DOHH2 (cell line): ENCODE results near the gene CATSPERD.

Experiments
- H3F3A ChIP-seq: fragments of 200-600 bp; sonication (generic), shearing (Covaris generic); 2 replicates; pipeline ENCODE4 v1.6.0; 2016; ENCODE audit warnings: antibody characterized with exemption, mild to moderate bottlenecking; ENCODE audit not compliant: control insufficient read depth, insufficient read depth
- H3K27ac ChIP-seq: fragments of 200-600 bp; sonication (generic); 2 replicates; pipeline ENCODE4 v1.5.1; 2014; ENCODE audit warnings: low read depth, mild to moderate bottlenecking, low read length, moderate library complexity
- H3K27me3 ChIP-seq: fragments of 200-600 bp; sonication (generic); 2 replicates; pipeline ENCODE4 v1.6.1; 2014; ENCODE audit warnings: mild to moderate bottlenecking, low read length, mixed read lengths; ENCODE audit not compliant: control insufficient read depth
- H3K36me3 ChIP-seq: fragments of 200-600 bp; sonication (generic); 2 replicates; pipeline ENCODE4 v1.6.1; 2014; ENCODE audit warnings: mild to moderate bottlenecking, low read length, moderate library complexity, mixed read lengths; ENCODE audit not compliant: control insufficient read depth
- H3K4me1 ChIP-seq: fragments of 200-600 bp; sonication (generic); 2 replicates; pipeline ENCODE4 v1.6.1; 2014; ENCODE audit warnings: mild to moderate bottlenecking, low read length, mixed read lengths; ENCODE audit not compliant: control insufficient read depth
- H3K4me2 ChIP-seq: fragments of 200-600 bp; sonication (generic); 2 replicates; pipeline ENCODE4 v1.6.0; 2014; ENCODE audit warnings: mild to moderate bottlenecking, low read length, moderate library complexity
- H3K4me3 ChIP-seq: fragments of 200-600 bp; sonication (generic); 2 replicates; pipeline ENCODE4 v1.5.1; 2014; ENCODE audit warnings: mild to moderate bottlenecking, low read length, mixed read lengths
- H3K79me2 ChIP-seq: fragments of 200-600 bp; sonication (generic); 2 replicates; pipeline ENCODE4 v1.6.1; 2014; ENCODE audit warnings: mild to moderate bottlenecking, low read length, mixed read lengths; ENCODE audit not compliant: control insufficient read depth
- H3K9me2 ChIP-seq: fragments of 200-600 bp; sonication (generic); replicated peaks from 2 replicates; pipeline ENCODE4 v1.6.1; 2014; ENCODE audit warnings: mild to moderate bottlenecking, low read length, mixed read lengths; ENCODE audit not compliant: control insufficient read depth
- H3K9me3 ChIP-seq: fragments of 200-600 bp; sonication (generic); 2 replicates; pipeline ENCODE4 v1.6.1; 2014; ENCODE audit warnings: antibody characterized with exemption, low read length, mixed read lengths; ENCODE audit not compliant: control insufficient read depth, insufficient read depth
- H4K20me1 ChIP-seq: fragments of 200-600 bp; sonication (generic); 2 replicates; pipeline ENCODE4 v1.6.0; 2014; ENCODE audit warnings: low read depth, mild to moderate bottlenecking, antibody characterized with exemption, low read length, moderate library complexity; ENCODE audit not compliant: control insufficient read depth, insufficient read depth
- EZH2phosphoT487 ChIP-seq: fragments of 200-600 bp; sonication (generic); IDR thresholded peaks from 2 replicates; pipeline ENCODE4 v1.6.1; 2017; ENCODE audit warnings: borderline replicate concordance, mild to moderate bottlenecking, antibody characterized with exemption, low read length, moderate library complexity, mixed read lengths
- TF ChIP-seq, protein P1 (sequence below): fragments of 200-600 bp; sonication (generic); IDR thresholded peaks from one replicate; pipeline ENCODE4 v1.5.1; 2014; ENCODE audit warnings: antibody characterized with exemption, mild to moderate bottlenecking, low read depth, low read length; ENCODE audit not compliant: poor library complexity, severe bottlenecking

The CATSPERD gene, protein sequence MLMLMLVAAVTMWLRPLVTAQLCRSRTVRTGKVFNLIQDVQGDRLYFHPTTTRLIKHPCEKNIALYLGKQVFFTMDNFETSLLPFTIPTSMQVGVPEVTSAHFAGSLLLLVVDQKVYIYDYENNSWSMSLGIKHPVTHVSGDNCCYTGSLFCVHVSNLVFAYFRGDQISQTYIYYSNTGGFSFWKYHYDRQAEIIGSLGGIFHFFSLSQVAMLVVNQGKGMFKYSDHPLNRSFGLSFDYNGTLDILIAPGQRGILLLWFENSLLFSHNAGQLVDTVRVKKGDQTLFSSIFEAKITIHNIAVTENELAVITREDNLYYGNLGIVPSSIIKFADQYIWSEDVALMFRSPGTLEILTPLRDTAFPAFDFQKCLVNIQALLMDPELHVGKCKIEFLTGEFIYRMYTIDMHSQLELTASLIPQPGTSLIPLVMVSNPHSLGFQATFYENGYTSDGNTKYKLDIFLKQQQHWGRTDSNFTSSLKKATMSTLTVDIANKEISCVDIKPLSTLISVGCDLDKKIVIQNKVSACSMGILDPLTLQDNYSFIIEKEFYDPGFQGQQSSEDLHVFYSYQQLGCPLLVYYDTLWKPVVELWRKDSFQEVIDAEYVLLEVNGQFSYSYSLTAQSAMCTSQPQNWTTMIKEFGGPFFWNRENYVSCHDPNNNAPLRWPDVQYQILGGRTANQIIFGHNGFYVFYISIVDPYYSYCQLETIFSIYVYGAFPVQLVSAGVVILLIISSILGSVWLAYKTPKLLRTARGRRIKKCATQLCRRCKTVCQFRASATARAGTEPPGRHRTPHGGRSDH

DNA sequence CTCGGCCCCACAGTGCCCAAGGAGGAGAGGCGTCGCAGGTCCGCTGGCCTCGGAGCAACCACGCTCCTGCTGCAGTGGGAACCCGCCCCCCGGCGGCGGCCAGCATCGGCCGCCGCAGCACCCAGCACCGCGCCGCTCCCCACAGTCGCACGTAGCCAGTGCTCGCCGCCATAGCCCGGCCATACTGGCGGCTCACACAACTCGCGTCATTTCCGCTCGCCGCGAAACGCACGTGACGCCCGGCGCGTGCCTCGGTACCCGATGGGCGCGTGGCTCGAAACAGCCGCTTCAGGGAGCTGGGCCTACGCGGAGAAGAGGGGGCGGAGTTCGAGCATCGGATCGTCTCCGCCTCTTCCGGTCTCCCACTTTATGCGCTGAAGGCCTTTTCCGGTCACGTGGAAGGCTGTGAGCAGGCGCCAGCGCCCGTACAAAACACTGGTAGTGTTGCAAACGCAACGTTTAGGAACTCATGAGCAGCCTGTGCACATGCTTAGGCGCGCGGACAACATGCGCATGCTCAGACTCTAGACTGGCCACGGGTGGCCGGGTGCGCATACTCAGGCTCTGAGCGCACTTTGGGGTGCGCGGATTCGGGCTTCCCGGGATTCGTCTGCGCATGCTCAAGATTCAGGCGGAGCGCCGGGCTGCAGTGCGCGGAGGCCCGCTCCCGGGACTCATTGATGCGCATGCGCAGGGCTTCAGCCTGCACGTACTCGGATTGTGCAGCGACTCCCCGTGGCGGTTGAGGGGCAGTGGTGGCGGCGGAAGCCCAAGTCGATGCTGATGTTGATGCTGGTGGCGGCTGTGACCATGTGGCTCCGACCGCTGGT lies at the start of gene CATSPERD, which contains the start of gene LONP1:
CATSPERD (plus strand) TSS at position 677 of the 830 bp plus-strand sequence; CDS start at position 778, 101 bp downstream.
LONP1 (minus strand) TSS at position 186 of the 830 bp plus-strand sequence; CDS start at position 172, 14 bp downstream.
- TF ChIP-seq, protein P1, sequence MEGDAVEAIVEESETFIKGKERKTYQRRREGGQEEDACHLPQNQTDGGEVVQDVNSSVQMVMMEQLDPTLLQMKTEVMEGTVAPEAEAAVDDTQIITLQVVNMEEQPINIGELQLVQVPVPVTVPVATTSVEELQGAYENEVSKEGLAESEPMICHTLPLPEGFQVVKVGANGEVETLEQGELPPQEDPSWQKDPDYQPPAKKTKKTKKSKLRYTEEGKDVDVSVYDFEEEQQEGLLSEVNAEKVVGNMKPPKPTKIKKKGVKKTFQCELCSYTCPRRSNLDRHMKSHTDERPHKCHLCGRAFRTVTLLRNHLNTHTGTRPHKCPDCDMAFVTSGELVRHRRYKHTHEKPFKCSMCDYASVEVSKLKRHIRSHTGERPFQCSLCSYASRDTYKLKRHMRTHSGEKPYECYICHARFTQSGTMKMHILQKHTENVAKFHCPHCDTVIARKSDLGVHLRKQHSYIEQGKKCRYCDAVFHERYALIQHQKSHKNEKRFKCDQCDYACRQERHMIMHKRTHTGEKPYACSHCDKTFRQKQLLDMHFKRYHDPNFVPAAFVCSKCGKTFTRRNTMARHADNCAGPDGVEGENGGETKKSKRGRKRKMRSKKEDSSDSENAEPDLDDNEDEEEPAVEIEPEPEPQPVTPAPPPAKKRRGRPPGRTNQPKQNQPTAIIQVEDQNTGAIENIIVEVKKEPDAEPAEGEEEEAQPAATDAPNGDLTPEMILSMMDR, result peak; percentile 89
- no peak for TF ChIP-seq EZH2phosphoT487

DNA sequence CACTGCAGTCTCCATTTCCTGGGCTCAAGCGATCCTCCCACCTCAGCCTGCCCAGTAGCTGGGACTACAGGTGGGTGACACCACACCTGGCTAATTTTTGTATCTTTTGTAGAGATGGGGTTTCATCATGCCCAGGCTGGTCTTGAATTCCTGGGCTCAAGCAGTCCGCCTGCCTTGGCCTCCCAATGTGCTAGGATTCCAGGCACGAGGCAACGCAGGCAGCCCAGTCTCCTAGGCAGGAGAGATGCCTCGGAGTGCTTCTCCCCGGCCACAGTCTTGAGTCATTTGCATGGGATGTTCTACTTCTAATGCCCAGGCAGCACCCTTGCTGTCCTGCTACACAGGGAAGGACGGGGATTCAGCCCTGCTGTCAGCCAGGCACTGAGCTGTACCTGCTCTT lies 48.8 kb upstream of the CATSPERD start:
- Histone ChIP-seq H3K79me2 (no peaks in the 10 kb centered on the region), H3K27me3 (no peaks in the 10 kb centered on the region), H3F3A (no peaks in the 10 kb centered on the region), H3K36me3 (peaks cover 50% of the 10 kb centered on the region), H3K9me2 (no peaks in the 10 kb centered on the region), H4K20me1 (no peaks in the 10 kb centered on the region), H3K9me3 (no peaks in the 10 kb centered on the region), H3K27ac (no peak overlapping the region), H3K4me1 (no peaks in the 10 kb centered on the region), H3K4me2 (no peak overlapping the region), H3K4me3 (no peak overlapping the region)
- TF ChIP-seq, protein P1, result no peak
- no peak for TF ChIP-seq EZH2phosphoT487

More for the DNA sequence above, at the start of gene CATSPERD, which contains the start of gene LONP1:
- peak within 1 kb of the TSS; percentile 84 for H3K27ac ChIP-seq
- peak within 1 kb of the TSS; percentile 69 for H3K4me2 ChIP-seq
- no peaks in the 10 kb centered on the region for H3K27me3 ChIP-seq
- no peaks in the 10 kb centered on the region for H3K9me2 ChIP-seq
- H3K36me3 ChIP-seq, result peaks cover 39% of the 10 kb centered on the region
- no peaks in the 10 kb centered on the region for H3F3A ChIP-seq
- H4K20me1 ChIP-seq, result peaks cover 9% of the 10 kb centered on the region; the same call in 1 of the 2 replicates
- no peaks in the 10 kb centered on the region for H3K9me3 ChIP-seq
- H3K4me3 ChIP-seq, result peak within 1 kb of the TSS; percentile 73
- peaks cover 46% of the 10 kb centered on the region for H3K79me2 ChIP-seq
- H3K4me1 ChIP-seq, result peaks cover 24% of the 10 kb centered on the region

DNA sequence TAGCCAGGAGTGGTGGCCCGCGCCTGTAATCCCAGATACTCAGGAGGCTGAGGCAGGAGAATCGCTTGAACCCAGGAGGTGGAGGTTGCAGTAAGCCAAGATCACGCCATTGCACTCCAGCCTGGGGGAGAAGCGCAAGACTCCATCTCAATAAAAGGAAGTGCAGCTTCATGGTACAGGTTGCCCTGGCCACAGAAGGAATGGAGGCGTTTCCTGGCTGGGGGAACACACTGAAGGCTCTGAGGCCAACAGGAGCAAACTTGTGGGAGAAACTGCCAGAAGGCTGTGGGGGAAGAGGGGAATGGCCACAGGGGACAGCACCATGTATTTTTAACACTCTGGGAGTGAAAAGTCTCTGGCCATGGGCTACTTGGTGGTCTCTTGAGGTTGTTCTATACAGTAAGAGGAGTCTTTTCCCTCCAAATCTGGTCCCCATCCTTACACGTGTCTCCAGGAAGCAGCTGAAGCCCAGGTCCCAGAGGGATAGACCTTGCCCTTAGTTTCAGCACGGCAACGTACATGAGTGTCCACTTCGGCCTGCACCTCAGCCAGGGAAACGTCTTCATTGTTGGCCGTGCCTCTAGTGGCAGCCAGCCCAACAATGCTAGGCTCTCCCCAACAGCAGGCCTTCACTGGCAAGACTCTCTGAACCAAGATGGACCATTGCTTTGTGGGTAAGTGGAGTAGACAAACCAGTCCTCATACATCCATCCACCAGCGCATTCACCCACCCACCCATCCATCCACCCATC lies 47.6 kb upstream of the CATSPERD start:
- TF ChIP-seq, protein P1, result no peak
- TF ChIP-seq EZH2phosphoT487, result no peak
- H4K20me1 ChIP-seq, result no peaks in the 10 kb centered on the region
- no peaks in the 10 kb centered on the region for H3F3A ChIP-seq
- peaks cover 39% of the 10 kb centered on the region for H3K36me3 ChIP-seq
- no peaks in the 10 kb centered on the region for H3K4me1 ChIP-seq
- H3K79me2 ChIP-seq, result no peaks in the 10 kb centered on the region
- no peaks in the 10 kb centered on the region for H3K27me3 ChIP-seq
- H3K27ac ChIP-seq, result no peak overlapping the region
- no peak overlapping the region for H3K4me2 ChIP-seq
- H3K9me3 ChIP-seq, result no peaks in the 10 kb centered on the region
- H3K4me3 ChIP-seq, result no peak overlapping the region
- no peaks in the 10 kb centered on the region for H3K9me2 ChIP-seq
